HepG2 (cell line): Measurements from ENCODE around the gene COPZ2. TPM values are rescaled to one million over a fixed set of nuclear protein-coding genes. Genes with fewer than 3 reads are reported as not detected.
A peak's percentile ranks its signal among the peaks of the same experiment; 100 is the strongest.

Experiments
- ATAC-seq: fragments of 200-7000 bp; cut with Tn5 transposase; 3 replicates; pipeline ENCODE4 v1.9.1; 2020; ENCODE audit warnings: mild to moderate bottlenecking, moderate library complexity
- BruUV-seq: library from RNA; stranded (reverse); fragments of 400-500 nt; replicated peaks from 2 replicates; lab custom pipeline; 2021; lab: Mats Ljungman, UMichigan
- CTCF ChIA-PET: fragments of 300-600 bp; formaldehyde crosslinking; extraction: SDS; loops from one replicate; lab custom pipeline; 2021; ENCODE audit warnings: low total read pairs, inconsistent platforms, low intra/inter-chr PET ratio; lab: Yijun Ruan, JAX
- POLR2A ChIA-PET: fragments of 350-600 bp; sonication (Branson Sonifier 250); formaldehyde crosslinking; loops from one replicate; lab custom pipeline; 2020; ENCODE audit warnings: antibody characterized with exemption, inconsistent platforms; lab: Yijun Ruan, JAX
- DNase-seq: peaks from one replicate; pipeline ENCODE4 v3.0.0-alpha.2; 2015; ENCODE audit warnings: low spot score
- FAIRE-seq: peaks from 3 replicates; lab custom pipeline; 2011; peaks lifted over from hg19 to GRCh38; lab: Jason Lieb, UNC
- H2AFZ ChIP-seq: one replicate; pipeline ENCODE4 v1.6.1; 2011; ENCODE audit warnings: low read length, inconsistent platforms
- H3K27ac ChIP-seq: fragments of 300-600 bp; 3 replicates; pipeline ENCODE4 v1.8.0; 2011; ENCODE audit warnings: mixed run types, mild to moderate bottlenecking, mixed read lengths, low read length, inconsistent platforms; ENCODE audit not compliant: insufficient read depth; ENCODE audit errors: extremely low read length
- H3K27me3 ChIP-seq, 2 experiments: fragments of 200-600 bp in 1 of 2; 2 replicates in 1 of 2; 3 replicates in 1 of 2; pipeline versions ENCODE4 v1.6.0 to v1.8.0; 2011; ENCODE audit warnings: low read length in 2 of 2, mild to moderate bottlenecking in 2 of 2, moderate library complexity in 2 of 2, inconsistent platforms in 1 of 2; ENCODE audit not compliant: insufficient read depth in 2 of 2, control insufficient read depth in 1 of 2
- H3K36me3 ChIP-seq, 2 experiments: fragments of 200-600 bp in 1 of 2; replicated peaks in 1 of 2; 2 replicates in 1 of 2; 3 replicates in 1 of 2; pipeline versions ENCODE4 v1.5.1 to v1.8.0; 2011; ENCODE audit warnings: low read length in 2 of 2, inconsistent platforms in 1 of 2; ENCODE audit not compliant: insufficient read depth in 2 of 2, control insufficient read depth in 1 of 2
- H3K4me1 ChIP-seq: 2 replicates; pipeline ENCODE4 v1.5.1; 2012; ENCODE audit warnings: low read length, inconsistent platforms; ENCODE audit not compliant: insufficient read depth
- H3K4me2 ChIP-seq: 2 replicates; pipeline ENCODE4 v1.6.0; 2011; ENCODE audit warnings: low read depth, low read length, inconsistent platforms
- H3K4me3 ChIP-seq, 3 experiments: fragments of 200-600 bp in 1 of 3; sonication (generic), shearing (Covaris generic) in 1 of 3; replicated peaks in 1 of 3; 2 replicates each; pipeline ENCODE4 v1.5.1; 2011 to 2016; ENCODE audit warnings: low read length in 3 of 3, inconsistent platforms in 2 of 3, low read depth in 2 of 3, mild to moderate bottlenecking in 2 of 3, control low read depth in 1 of 3, mixed read lengths in 1 of 3; ENCODE audit not compliant: insufficient read depth in 1 of 3
- H3K79me2 ChIP-seq: one replicate; pipeline ENCODE4 v1.6.1; 2011; ENCODE audit warnings: low read length, inconsistent platforms; ENCODE audit not compliant: insufficient read depth
- H3K9ac ChIP-seq: 2 replicates; pipeline ENCODE4 v1.6.0; 2011; ENCODE audit warnings: mild to moderate bottlenecking, low read depth, low read length, inconsistent platforms; ENCODE audit not compliant: insufficient read depth
- H3K9me3 ChIP-seq: 2 replicates; pipeline ENCODE4 v1.5.1; 2012; ENCODE audit warnings: mild to moderate bottlenecking, low read length
- H4K20me1 ChIP-seq: 2 replicates; pipeline ENCODE4 v1.6.0; 2011; ENCODE audit warnings: inconsistent platforms, mild to moderate bottlenecking, low read length, moderate library complexity; ENCODE audit not compliant: insufficient read depth
- AGO1 ChIP-seq: fragments of 200-400 bp; formaldehyde crosslinking; IDR thresholded peaks from 2 replicates; pipeline ENCODE4 v1.6.1; 2017; ENCODE audit warnings: mild to moderate bottlenecking, low read depth, low read length, moderate library complexity; ENCODE audit not compliant: poor library complexity, severe bottlenecking
- CC2D1A ChIP-seq: sonication (generic); formaldehyde crosslinking; IDR thresholded peaks from 2 replicates; pipeline ENCODE4 v1.8.1; 2023; ENCODE audit warnings: mild to moderate bottlenecking, missing genetic modification reagents
- CHD4 ChIP-seq: fragments of 200-600 bp; sonication (generic); IDR thresholded peaks from 2 replicates; pipeline ENCODE4 v1.7.0; 2017; ENCODE audit warnings: mild to moderate bottlenecking, low read length, borderline replicate concordance
- EEA1 ChIP-seq: sonication (generic); formaldehyde crosslinking; IDR thresholded peaks from 2 replicates; pipeline ENCODE4 v1.5.1; 2020; ENCODE audit warnings: mild to moderate bottlenecking, missing genetic modification reagents, borderline replicate concordance
- MEIS2 ChIP-seq: sonication (generic); formaldehyde crosslinking; IDR thresholded peaks from 2 replicates; pipeline ENCODE4 v1.9.0; 2021; ENCODE audit warnings: mild to moderate bottlenecking, missing genetic modification reagents
- MXI1 ChIP-seq: IDR thresholded peaks from 3 replicates; pipeline ENCODE4 v1.6.1; 2012; ENCODE audit warnings: low read depth, low read length, inconsistent platforms, borderline replicate concordance
- NFYB ChIP-seq: sonication (generic); formaldehyde crosslinking; IDR thresholded peaks from 2 replicates; pipeline ENCODE4 v1.4.0; 2020; ENCODE audit warnings: missing genetic modification reagents
- NR2F2 ChIP-seq: IDR thresholded peaks from 2 replicates; pipeline ENCODE4 v1.6.1; 2012; ENCODE audit warnings: low read depth, inconsistent platforms, borderline replicate concordance
- PHF21A ChIP-seq: sonication (generic); formaldehyde crosslinking; IDR thresholded peaks from 2 replicates; pipeline ENCODE4 v1.5.0; 2020; ENCODE audit warnings: mild to moderate bottlenecking, missing genetic modification reagents
- SAFB2 ChIP-seq: sonication (generic); formaldehyde crosslinking; IDR thresholded peaks from 2 replicates; pipeline ENCODE4 v1.5.1; 2020; ENCODE audit warnings: missing genetic modification reagents, low read depth, mild to moderate bottlenecking, borderline replicate concordance
- ZBTB1 ChIP-seq: sonication (generic); formaldehyde crosslinking; IDR thresholded peaks from 2 replicates; pipeline ENCODE4 v1.4.0; 2020; ENCODE audit warnings: missing genetic modification reagents, borderline replicate concordance
- ZBTB44 ChIP-seq: sonication (generic); formaldehyde crosslinking; IDR thresholded peaks from 2 replicates; pipeline ENCODE4 v1.4.0; 2020; ENCODE audit warnings: missing genetic modification reagents
- ZNF543 ChIP-seq: sonication (generic); formaldehyde crosslinking; IDR thresholded peaks from 2 replicates; pipeline ENCODE4 v1.4.0; 2020; ENCODE audit warnings: mild to moderate bottlenecking, missing genetic modification reagents
- ZNF724P ChIP-seq: sonication (generic); formaldehyde crosslinking; IDR thresholded peaks from 2 replicates; pipeline ENCODE4 v1.8.0; 2022; ENCODE audit warnings: missing genetic modification reagents, borderline replicate concordance
- WGBS: methylation state at CpG from one replicate; pipeline ENCODE4 v1.1.6; 2017; ENCODE audit warnings: low lambda C conversion rate; 5-methylcytosine and 5-hydroxymethylcytosine counted together
- in situ Hi-C: cut with HindIII; loops from 2 replicates; pipeline ENCODE4 v1.10.0; 2017; ENCODE audit warnings: low pct_unique_long_range_greater_than_20kb; ENCODE audit not compliant: extremely low pct_ligation_motif_present
- intact Hi-C: fragments of 100-400 bp; cut with micrococcal nuclease; formaldehyde crosslinking; loops from one replicate; pipeline ENCODE4 v1.10.0; 2022; ENCODE audit not compliant: unreplicated experiment
- polyA plus RNA-seq, 8 experiments: library from polyadenylated mRNA; depleted of rRNA in 3 of 8; stranded (reverse) in 7 of 8; unstranded in 1 of 8; fragments of >200 nt; fragmentation: Illumina TruSeq in 4 of 8; extraction: Trizol in 4 of 8; gene quantifications; 2 replicates each; pipeline versions ENCODE4 v1.2.1 to v1.2.3, GENCODE V29; 2011 to 2016; ENCODE audit warnings: low read depth in 4 of 8, missing spikeins in 1 of 8, mixed read lengths in 1 of 8; ENCODE audit not compliant: insufficient read depth in 1 of 8
- total RNA-seq, 5 experiments: library from RNA; depleted of rRNA; stranded (reverse); fragments of >200 nt; fragmentation: Illumina TruSeq; extraction: Trizol; gene quantifications; 2 replicates each; pipeline ENCODE4 v1.2.3, GENCODE V29; 2016; ENCODE audit warnings: low read depth in 1 of 5
- TF ChIP-seq, protein P1 (sequence below): sonication (generic); formaldehyde crosslinking; conservative IDR thresholded peaks from 2 replicates; pipeline ENCODE4 v1.4.0; 2020; ENCODE audit warnings: missing genetic modification reagents
- TF ChIP-seq, protein P2 (sequence below): sonication (generic); formaldehyde crosslinking; IDR thresholded peaks from 2 replicates; pipeline ENCODE4 v1.4.0; 2020; ENCODE audit warnings: missing genetic modification reagents
- TF ChIP-seq, protein P3 (sequence below): IDR thresholded peaks from 2 replicates; pipeline ENCODE4 v1.6.1; 2018; ENCODE audit warnings: missing genetic modification reagents

COPZ2 gene
- total and polyA plus RNA-seq, 2 of the 13 experiments (the other 11 are each of a cell fraction or from before 2014, with no cell fraction given) = 0.61 to 1.5 TPM

DNA sequence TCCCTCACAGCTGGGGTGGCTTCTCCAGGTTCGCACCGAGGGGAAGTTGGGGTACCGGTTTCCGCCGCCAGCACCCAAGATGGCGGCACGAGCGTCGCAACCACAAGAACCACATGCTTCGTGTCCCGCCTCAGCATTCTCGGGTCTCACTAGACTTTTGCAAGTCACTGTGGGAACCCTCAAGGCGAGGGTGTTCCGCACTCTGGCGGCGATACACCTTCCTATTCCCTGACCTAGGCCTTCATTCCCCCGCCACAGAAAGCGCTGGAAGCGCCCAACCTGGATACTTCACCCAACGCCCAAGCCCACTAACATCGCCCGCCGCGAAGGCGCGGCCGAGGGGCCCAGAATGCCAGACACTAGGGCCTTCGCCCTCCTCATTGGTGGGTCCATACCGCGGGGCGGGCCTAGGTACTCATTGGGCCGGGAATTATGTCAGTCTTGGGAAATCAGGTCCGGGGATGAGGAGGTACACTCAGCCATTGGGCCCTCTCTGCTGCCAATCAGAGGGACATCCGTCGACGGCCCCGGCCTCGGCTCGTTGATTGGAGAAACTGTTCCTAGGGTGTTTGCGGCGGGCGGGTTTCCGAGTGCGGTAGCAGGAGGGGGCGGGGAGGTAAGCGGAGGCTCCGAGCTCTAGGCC lies 10.3 kb upstream of the COPZ2 start, which contains the start of gene NFE2L1:
Gene NFE2L1, plus strand, starts transcription at position 619 of the 643 bp plus-strand sequence. CDS start 2,760 bp downstream, outside the sequence.
- BruUV-seq = TSS peak; percentile 89
- no peak within 1 kb of the TSS for H2AFZ ChIP-seq
- 66% methylated on average over 19 of the region's 47 CpGs for WGBS
- intact Hi-C loops = loop anchor here (1.0 kb wide), 1 partner anchor 22 kb away; no protein-coding TSS in a partner anchor
- peak; percentile 95 for FAIRE-seq
- peaks cover 39% of the 10 kb centered on the region for H3K79me2 ChIP-seq
- peak within 1 kb of the TSS; percentile 97 for H3K27ac ChIP-seq
- H3K9ac ChIP-seq = peak within 1 kb of the TSS; percentile 88
- peaks cover 62% of the 10 kb centered on the region for H3K4me1 ChIP-seq
- peak; percentile 99 for DNase-seq
- H3K27me3 ChIP-seq = peaks cover 0 to 2% of the 10 kb centered on the region in 2 experiments; a peak in 3 of 5 replicates
- H3K9me3 ChIP-seq = no peaks in the 10 kb centered on the region
- ChIA-PET POLR2A (interaction anchor here (0.6 to 2.9 kb wide), 40 partner anchors 10 to 845 kb away, joined by 3 to 56 read pairs (median 6); partner anchors contain the start of genes ATP5MC1, CBX1, CDK5RAP3 and COPZ2), CTCF (interaction anchor here (1.7 kb wide), 1 partner anchor 26 kb away, joined by 7 read pairs; no protein-coding TSS in a partner anchor)
- H4K20me1 ChIP-seq = peaks cover 25% of the 10 kb centered on the region
- peak within 1 kb of the TSS; percentile 93 for H3K4me2 ChIP-seq
- in situ Hi-C loops = no loop called here
- H3K36me3 ChIP-seq = peaks cover 2 to 24% of the 10 kb centered on the region in 2 experiments
- peak; percentile 91 for ATAC-seq
- peak within 1 kb of the TSS; percentile 81 to 88 (median 85) for H3K4me3 ChIP-seq
- TF ChIP-seq PHF21A (CRISPR knock-in tag) (peak; percentile 74), MXI1 (no peak; the same call in 2 of the 3 replicates), ZNF543 (CRISPR knock-in tag) (peak; percentile 94), ZBTB44 (CRISPR knock-in tag) (no peak), NR2F2 (no peak), AGO1 (peak; percentile 59), MEIS2 (CRISPR knock-in tag) (peak; percentile 66; the same call in 1 of the 2 replicates), ZBTB1 (no peak), CHD4 (no peak), ZNF724P (peak; percentile 89), NFYB (CRISPR knock-in tag) (peak; percentile 97), EEA1 (CRISPR knock-in tag) (no peak), SAFB2 (CRISPR knock-in tag) (no peak; the same call in 1 of the 2 replicates), CC2D1A (CRISPR knock-in tag) (0 out of 2 replicates have a peak, but pooled peaks have one; percentile 10)
- TF ChIP-seq, protein P1, sequence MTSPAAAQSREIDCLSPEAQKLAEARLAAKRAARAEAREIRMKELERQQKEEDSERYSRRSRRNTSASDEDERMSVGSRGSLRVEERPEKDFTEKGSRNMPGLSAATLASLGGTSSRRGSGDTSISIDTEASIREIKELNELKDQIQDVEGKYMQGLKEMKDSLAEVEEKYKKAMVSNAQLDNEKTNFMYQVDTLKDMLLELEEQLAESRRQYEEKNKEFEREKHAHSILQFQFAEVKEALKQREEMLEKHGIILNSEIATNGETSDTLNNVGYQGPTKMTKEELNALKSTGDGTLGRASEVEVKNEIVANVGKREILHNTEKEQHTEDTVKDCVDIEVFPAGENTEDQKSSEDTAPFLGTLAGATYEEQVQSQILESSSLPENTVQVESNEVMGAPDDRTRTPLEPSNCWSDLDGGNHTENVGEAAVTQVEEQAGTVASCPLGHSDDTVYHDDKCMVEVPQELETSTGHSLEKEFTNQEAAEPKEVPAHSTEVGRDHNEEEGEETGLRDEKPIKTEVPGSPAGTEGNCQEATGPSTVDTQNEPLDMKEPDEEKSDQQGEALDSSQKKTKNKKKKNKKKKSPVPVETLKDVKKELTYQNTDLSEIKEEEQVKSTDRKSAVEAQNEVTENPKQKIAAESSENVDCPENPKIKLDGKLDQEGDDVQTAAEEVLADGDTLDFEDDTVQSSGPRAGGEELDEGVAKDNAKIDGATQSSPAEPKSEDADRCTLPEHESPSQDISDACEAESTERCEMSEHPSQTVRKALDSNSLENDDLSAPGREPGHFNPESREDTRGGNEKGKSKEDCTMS = no peak
- TF ChIP-seq, protein P2, sequence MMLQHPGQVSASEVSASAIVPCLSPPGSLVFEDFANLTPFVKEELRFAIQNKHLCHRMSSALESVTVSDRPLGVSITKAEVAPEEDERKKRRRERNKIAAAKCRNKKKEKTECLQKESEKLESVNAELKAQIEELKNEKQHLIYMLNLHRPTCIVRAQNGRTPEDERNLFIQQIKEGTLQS (CRISPR knock-in tag) = 0 out of 2 replicates have a peak, but pooled peaks have one; percentile 4
- TF ChIP-seq, protein P3, sequence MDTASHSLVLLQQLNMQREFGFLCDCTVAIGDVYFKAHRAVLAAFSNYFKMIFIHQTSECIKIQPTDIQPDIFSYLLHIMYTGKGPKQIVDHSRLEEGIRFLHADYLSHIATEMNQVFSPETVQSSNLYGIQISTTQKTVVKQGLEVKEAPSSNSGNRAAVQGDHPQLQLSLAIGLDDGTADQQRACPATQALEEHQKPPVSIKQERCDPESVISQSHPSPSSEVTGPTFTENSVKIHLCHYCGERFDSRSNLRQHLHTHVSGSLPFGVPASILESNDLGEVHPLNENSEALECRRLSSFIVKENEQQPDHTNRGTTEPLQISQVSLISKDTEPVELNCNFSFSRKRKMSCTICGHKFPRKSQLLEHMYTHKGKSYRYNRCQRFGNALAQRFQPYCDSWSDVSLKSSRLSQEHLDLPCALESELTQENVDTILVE (CRISPR knock-in tag) = no peak; the same call in 1 of the 2 replicates
